Muscle of arm (tissue), 12 donors: ENCODE measurements around the gene BPIFB3. TPM values are rescaled to one million over a fixed set of nuclear protein-coding genes. Genes with fewer than 3 reads are reported as not detected.
"Not testable (repeated sequence)": the region's sequence is repeated elsewhere in the genome, so short reads cannot be mapped to it uniquely, and the experiment has no call there.

Experiments
- DNase-seq: peaks from one replicate; pipeline ENCODE4 v3.0.0-alpha.2; 2013
- polyA plus RNA-seq, 12 donors: library from polyadenylated mRNA; unstranded; fragments of 120-200 nt; gene quantifications; one replicate each; pipeline ENCODE4 v1.2.1, GENCODE V29; 2013; ENCODE audit not compliant: insufficient read length in 12 of 12

The BPIFB3 gene
- polyA plus RNA-seq, 12 donors = 0.13 to 0.16 (median 0.14) TPM; not detected in 9

GRCh38 chr20:33027769-33028751 lies 25.6 kb upstream of the BPIFB3 start:
- DNase-seq = no peak

DNA sequence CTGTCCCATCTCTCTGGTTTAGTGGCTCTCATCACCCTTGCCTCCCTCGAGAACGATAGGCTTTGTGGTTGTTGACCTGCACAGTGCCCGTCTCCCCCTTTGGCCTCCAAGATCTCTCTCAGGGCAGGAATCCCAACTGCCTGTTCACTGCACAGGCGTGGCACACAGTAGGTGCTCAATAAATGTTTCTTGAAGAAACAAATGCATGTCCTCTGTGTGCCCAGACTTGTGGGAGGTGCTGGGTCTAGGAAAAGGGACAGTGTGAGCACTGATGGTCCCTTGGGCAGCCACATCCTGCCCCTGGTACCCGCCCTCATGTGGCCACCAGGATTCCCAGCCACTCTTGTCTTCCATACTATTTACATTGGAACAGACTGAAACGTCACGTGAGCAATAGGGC lies 24.8 kb upstream of the BPIFB3 start:
- no peak for DNase-seq

DNA sequence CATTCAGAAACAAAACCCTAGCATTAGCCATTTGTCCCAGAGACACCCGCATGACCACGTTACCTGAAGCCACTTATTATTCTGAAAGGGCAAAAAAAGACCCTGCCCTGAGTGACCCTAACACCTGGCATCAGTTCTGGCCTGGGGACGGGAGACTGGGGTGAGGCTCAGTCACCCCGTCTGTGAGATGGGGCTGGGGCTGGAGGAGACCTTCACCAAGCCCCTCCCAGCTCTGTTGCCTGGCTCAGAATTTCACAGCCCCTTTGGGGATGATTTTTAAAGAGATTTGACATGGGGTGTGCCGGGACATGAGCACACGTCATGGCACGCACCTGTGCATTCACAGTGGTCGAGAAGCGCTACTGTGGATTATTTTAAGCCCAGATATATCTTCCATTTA lies 23.6 kb upstream of the BPIFB3 start:
- DNase-seq = no peak

GRCh38 chr20:33030569-33030968 lies 23.1 kb upstream of the BPIFB3 start:
- no peak for DNase-seq

DNA sequence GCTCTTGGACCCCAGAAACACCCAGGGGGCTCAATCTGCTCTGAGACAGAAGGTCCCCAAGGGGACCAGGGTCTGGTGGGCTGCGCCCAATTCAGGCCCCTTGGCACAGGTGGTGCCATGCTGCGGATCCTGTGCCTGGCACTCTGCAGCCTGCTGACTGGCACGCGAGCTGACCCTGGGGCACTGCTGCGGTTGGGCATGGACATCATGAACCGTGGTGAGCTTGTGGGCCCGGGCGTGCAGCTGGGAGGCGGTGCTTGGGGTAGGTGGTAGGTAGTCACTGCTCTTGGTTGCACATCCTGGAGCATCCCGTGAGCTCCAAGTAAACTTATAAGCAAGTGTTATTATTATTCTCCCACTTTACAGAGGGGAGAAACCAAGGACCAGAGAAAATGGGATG lies 22.2 kb upstream of the BPIFB3 start, which contains the start of gene BPIFB6:
Gene BPIFB6, plus strand, starts transcription at position 118 of the 400 bp plus-strand sequence. Its CDS starts 0 bp downstream, at position 118.
- no peak for DNase-seq

- DNase-seq = no peak
Measured at GRCh38 chr20:33032555-33032954, 21.1 kb upstream of the BPIFB3 start.

GRCh38 chr20:33033381-33033780 lies 20.3 kb upstream of the BPIFB3 start:
- no peak for DNase-seq

DNA sequence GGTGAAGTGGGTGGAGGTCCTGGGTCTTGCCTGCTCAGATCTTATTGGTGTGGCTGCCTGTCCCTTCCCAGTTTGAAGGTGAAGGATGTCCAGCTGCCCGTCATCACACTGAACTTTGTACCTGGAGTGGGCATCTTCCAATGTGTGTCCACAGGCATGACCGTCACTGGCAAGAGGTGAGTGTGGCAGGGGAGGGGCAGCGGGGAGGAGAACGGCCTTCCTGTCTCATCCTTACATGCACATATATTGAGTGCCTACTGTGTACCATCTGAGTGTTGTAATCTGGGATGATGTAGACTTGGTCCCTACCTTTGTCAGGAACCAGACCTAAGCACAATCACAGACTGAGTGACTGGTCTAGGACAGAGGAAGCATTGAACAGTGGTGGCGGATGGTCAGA lies 19.6 kb upstream of the BPIFB3 start:
- DNase-seq = no peak

- no peak for DNase-seq
Measured at GRCh38 chr20:33034901-33035492, 18.7 kb upstream of the BPIFB3 start.

DNA sequence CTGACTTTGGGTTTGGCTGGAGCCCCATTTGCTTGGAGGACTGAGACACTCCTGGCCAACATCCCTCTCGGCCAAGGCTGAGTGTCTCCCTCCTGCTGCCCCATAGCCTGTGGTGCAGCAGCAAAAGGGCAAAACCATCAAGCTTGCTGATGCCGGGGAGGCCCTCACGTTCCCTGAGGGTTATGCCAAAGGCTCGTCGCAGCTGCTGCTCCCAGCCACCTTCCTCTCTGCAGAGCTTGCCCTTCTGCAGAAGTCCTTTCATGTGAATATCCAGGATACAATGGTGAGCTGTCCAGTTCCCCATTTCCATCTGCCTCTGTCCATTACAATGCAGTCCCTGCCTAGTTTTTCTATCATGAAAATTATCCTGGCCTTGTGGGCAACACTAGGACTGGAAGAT lies 16.2 kb upstream of the BPIFB3 start:
- no peak for DNase-seq

DNA sequence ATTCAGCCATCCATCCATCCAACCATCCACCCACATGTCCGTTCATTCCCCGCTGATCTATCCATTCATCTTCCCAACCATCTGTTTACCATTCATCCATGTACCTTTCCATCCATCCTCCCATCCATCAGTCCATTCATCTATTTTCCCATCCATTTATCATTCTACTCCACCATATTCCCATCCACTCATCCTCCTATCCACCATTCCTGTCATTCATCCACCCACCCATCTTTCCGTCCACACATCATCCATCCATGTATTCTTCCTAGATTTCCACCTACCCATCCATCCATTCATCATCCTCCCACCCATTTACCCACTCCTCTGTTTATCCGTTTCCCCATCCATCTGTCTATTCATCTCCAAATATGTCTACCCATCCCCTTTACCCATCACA lies 15.5 kb upstream of the BPIFB3 start:
- DNase-seq = no peak

GRCh38 chr20:33042430-33042829 lies 11.3 kb upstream of the BPIFB3 start:
- no peak for DNase-seq

GRCh38 chr20:33042983-33043730 lies 10.5 kb upstream of the BPIFB3 start:
- DNase-seq = no peak

DNA sequence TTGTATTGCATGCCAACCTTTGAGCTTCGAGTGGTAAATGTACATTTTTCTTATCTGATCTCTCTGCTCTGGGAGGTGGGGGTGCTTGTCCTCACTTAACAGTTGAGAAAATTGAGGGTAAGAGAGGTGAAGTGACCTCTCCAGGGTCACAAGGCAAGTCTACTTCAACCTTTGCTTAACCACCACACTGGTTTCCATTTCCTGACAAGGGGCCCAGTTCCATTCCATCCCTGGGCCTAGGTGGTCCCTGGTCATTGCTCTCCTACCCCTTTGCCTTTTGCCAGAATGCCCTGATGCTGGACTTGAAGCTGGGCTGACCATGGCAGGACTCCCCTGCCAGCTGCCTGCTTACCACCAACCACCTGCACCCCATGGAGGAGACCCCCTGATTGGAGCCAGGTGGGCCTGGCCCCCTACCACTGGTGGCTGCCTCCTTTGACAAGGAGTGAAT lies 9.9 kb upstream of the BPIFB3 start:
- DNase-seq = no peak

DNA sequence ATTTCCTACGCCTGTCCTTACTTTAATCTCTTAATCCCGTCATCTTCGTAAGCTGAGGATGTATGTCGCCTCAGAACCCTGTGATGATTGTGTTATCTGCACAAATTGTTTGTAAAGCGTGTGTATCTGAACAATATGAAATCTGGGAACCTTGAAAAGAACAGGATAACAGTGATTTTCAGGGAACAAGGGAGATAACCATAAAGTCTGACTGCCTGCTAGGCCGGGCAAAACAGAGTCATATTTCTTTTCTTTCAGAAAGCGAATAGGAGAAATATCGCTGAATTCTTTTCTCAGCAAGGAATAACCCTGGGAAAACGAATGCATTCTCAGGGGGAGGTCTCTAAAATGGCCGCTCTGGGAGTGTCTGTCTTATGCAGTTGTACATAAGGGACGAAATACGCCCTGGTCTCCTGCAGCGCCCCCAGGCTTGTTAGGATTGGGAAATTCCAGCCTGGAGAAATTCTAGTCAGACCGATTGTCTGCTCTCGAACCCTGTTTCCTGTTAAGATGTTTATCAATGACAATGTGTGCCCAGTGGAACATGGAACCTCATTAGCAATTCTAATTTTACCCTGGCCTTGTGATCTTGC lies 8.5 kb upstream of the BPIFB3 start:
- DNase-seq = not testable (repeated sequence)

DNA sequence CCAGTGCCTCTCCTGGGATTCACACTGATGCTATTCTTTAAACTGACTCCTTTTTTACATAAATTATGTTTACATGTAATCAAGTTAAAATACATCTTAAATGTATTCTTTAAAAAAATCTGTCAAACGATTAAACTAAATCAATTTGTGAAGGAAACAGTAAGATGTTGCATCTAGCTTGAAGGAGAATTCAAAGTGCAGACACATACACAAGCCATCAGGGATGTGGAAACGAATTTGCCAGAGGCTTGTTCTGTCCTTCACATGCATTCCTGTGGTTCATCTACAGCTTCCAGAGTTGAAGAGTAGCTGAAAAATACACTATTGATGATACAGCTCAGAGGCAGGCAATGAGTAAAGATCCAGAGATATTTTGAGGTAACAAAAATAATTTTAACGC lies 7.3 kb upstream of the BPIFB3 start:
- DNase-seq = no peak

DNA sequence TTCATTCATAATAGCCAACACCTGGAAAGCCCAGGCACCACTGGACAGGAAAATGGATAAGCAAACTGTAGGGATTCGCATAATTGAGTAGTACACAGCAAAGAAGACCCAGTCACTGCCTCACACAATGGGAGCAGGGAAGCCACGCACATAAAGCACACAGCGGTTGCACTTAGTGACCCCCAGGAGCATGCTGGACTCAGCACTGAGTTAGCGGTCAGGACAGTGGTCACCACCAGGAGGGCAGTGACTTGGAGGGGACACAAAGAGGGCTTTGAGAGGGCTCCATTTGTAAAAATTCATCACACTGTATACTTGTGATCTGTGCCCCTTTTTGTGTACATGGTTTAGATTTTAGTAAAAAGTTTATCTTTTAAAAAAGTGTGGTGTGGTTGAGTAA lies 2.4 kb upstream of the BPIFB3 start:
- DNase-seq = no peak

GRCh38 chr20:33054381-33054780 lies 678 bp downstream of the BPIFB3 start:
- DNase-seq = no peak

DNA sequence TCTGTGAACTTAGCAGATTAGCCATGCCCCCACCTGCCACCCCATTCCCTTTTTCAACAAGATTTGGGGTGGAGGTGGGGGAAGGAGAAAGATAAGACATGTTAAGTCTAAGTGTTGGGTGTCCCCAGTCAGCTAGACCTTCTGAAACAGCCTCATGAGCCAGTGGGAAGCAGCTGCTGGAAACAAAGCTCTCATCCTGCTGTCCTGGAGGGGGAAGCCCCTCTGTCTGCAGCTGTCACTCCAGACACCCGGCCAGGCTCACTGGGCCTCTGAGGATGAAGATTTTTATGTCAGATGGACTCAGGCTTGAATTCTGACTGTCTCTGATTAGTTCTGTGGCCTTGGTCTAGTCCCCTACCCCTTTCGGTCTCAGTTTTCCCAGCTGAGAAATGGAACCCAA lies 1.1 kb downstream of the BPIFB3 start:
- no peak for DNase-seq

- no peak for DNase-seq
Measured at GRCh38 chr20:33059136-33059535, 5.4 kb downstream of the BPIFB3 start.

- no peak for DNase-seq
Measured at GRCh38 chr20:33059741-33060390, 6.2 kb downstream of the BPIFB3 start.
